Sigmoid colon (tissue), 7 donors: Measurements from ENCODE around the gene LARP1. TPM values are rescaled to one million over a fixed set of nuclear protein-coding genes. Genes with fewer than 3 reads are reported as not detected.
A peak's percentile ranks its signal among the peaks of the same experiment; 100 is the strongest.
"Not testable (repeated sequence)": the region's sequence is repeated elsewhere in the genome, so short reads cannot be mapped to it uniquely, and the experiment has no call there.

Experiments
- DNase-seq: peaks from one replicate; pipeline ENCODE4 v3.0.0-alpha.2; 2019
- H3K27ac ChIP-seq, 4 donors: fragments of 200-600 bp; sonication (generic); one replicate each; pipeline ENCODE4 v1.5.1; 2016 to 2019; ENCODE audit warnings: mild to moderate bottlenecking in 1 of 4
- H3K27me3 ChIP-seq, 3 donors: fragments of 200-600 bp; sonication (generic); one replicate each; pipeline ENCODE4 v1.5.1; 2019; ENCODE audit warnings: mild to moderate bottlenecking in 1 of 3
- H3K36me3 ChIP-seq, 4 donors: fragments of 200-600 bp; sonication (generic); one replicate each; pipeline ENCODE4 v1.5.1; 2016 to 2019
- H3K4me1 ChIP-seq, 4 donors: fragments of 200-600 bp; sonication (generic); one replicate each; pipeline ENCODE4 v1.5.1; 2017 to 2019
- H3K4me3 ChIP-seq, 4 donors: fragments of 200-600 bp; sonication (generic); one replicate each; pipeline ENCODE4 v1.5.1; 2017 to 2019; ENCODE audit warnings: mild to moderate bottlenecking in 2 of 4, moderate library complexity in 1 of 4
- H3K9me3 ChIP-seq, 4 donors: fragments of 200-600 bp in 3 of 4; sonication (generic) in 3 of 4; one replicate each; pipeline versions ENCODE4 v1.5.1 to v1.6.1; 2013 to 2019
- EP300 ChIP-seq, 4 donors: sonication (generic); formaldehyde crosslinking; IDR thresholded peaks; one replicate each; pipeline ENCODE4 v1.6.1; 2017; ENCODE audit warnings: antibody characterized with exemption in 4 of 4
- POLR2A ChIP-seq, 2 donors: fragments of 450-650 bp; IDR thresholded peaks; one replicate each; pipeline ENCODE4 v1.6.1; 2016; ENCODE audit warnings: antibody characterized with exemption in 2 of 2, mild to moderate bottlenecking in 2 of 2, moderate library complexity in 2 of 2
- POLR2AphosphoS5 ChIP-seq, 4 donors: sonication (generic); formaldehyde crosslinking; IDR thresholded peaks; one replicate each; pipeline ENCODE4 v1.6.1; 2017; ENCODE audit warnings: antibody characterized with exemption in 4 of 4
- WGBS, 2 donors: extraction: QIAGEN DNeasy Blood & Tissue Kit; methylation state at CpG; one replicate each; pipeline ENCODE4 v1.1.7; 2013; 5-methylcytosine and 5-hydroxymethylcytosine counted together
- intact Hi-C: fragments of 100-400 bp; cut with DNase I; formaldehyde crosslinking; loops from one replicate; pipeline ENCODE4 v1.15.1; 2023
- polyA plus RNA-seq, 3 donors: library from polyadenylated mRNA; stranded (reverse); fragments of 200-250 nt; gene quantifications; one replicate each; pipeline ENCODE4 v1.2.3, GENCODE V29; 2013
- total RNA-seq, 4 donors: library from RNA; depleted of rRNA; stranded (reverse); fragments of >200 nt; gene quantifications; one replicate each; pipeline ENCODE4 v1.1.0, GENCODE V29; 2016
- TF ChIP-seq, protein P1 (sequence below), 4 experiments: fragments of 450-650 bp in 3 of 4; fragments of 200-600 bp in 1 of 4; IDR thresholded peaks; one replicate each; pipeline ENCODE4 v1.5.1; 2016 to 2019; ENCODE audit warnings: antibody characterized with exemption in 4 of 4, mild to moderate bottlenecking in 3 of 4, moderate library complexity in 2 of 4
- donor health status: healthy with polysubstance abuse.
- donor health status: Bipolar disorder and iron deficiency.
- donor health status: healthy.

The LARP1 gene
- total and polyA plus RNA-seq, 7 donors: 10.2 to 97.8 (median 49.0) TPM

DNA sequence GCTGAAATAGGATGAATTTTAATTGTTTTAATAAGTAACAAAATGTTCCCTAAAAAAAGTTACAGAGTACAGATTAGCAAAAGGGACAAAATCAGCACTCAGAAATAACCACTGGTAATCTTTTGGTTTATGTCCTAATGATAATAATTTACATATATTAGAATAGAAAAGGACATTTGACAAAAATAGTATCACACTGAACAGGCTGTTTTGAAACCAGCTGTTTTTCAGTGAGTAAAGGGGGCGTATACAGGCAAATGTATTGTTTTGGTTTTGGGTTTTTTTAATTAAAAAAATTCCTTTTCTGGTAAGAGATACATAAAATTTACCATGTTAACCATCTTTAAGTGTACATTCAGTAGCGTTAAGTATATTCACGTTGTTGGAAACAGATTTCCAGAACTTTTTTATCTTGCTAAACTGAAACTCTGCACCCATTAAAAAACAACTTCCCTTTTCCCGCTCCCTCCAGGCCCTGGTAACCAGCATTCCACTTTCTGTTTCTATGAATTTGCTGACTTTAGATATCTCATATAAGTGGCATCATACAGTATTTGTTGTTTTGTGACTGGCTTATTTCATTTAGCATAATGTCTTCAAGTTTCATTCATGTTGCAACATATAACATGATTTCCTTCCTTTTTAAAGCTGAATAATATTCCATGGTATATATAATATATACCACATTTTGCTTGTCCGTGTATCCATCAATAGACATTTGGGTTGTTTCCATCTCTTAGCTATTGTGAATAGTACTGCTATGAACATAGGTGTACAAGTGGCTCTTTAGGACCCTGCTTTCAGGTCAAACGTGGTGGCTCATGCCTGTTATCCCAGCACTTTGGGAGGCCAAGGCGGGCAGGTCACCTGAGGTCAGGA, 20.6 kb upstream of the LARP1 start:
- TF ChIP-seq EP300 (IDR thresholded peaks at IDR 0.05): no peak
- 82 to 88% methylated on average over 7 of the region's 7 CpGs for WGBS, 2 donors
- Histone ChIP-seq H3K9me3 (no peaks in the 10 kb centered on the region), H3K4me1 (no peaks in the 10 kb centered on the region), H3K27ac (no peak overlapping the region), H3K36me3 (no peaks in the 10 kb centered on the region), H3K4me3 (no peak overlapping the region), H3K27me3 (no peaks in the 10 kb centered on the region)
- no peak for DNase-seq
- intact Hi-C loops: no loop called here

DNA sequence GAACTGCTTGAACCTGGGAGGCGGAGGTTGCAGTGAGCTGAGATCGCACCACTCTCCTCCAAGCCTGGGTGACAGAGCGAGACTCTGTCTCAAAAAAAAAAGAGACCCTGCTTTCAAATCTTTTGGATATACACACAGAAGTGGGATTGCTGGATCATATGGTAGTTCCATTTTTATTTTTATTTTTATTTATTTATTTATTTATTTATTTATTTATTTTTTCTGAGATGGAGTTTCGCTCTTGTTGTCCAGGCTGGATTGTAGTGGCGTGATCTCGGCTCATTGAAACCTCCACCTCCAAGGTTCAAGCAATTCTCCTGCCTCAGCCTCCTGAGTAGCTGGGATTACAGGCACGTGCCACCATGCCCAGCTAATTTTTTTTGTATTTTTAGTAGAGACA, 19.8 kb upstream of the LARP1 start:
- DNase-seq, H3K4me1 ChIP-seq, H3K27ac ChIP-seq, intact Hi-C loops, H3K36me3 ChIP-seq, H3K27me3 ChIP-seq, H3K9me3 ChIP-seq, H3K4me3 ChIP-seq: not testable (repeated sequence)
- WGBS, 2 donors: 98 to 99% methylated on average over 7 of the region's 7 CpGs

DNA sequence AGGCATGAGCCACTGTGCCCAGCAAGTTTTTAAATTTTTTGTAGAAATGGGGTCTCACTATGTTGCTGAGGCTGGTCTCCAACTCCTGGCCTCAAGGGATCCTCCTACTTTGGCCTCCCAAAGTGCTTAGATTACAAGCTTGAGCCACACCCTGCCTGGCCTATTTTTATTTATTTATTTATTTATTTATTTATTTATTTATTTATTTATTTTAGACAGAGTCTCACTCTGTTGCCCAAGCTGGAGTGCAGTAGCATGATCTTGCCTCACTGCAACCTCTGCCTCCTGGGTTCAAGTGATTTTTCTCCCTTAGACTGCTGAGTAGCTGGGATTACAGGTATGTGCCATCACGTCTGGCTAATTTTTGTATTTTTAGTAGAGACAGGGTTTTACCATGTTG, 18.8 kb upstream of the LARP1 start:
- H3K27ac ChIP-seq, DNase-seq, H3K36me3 ChIP-seq, H3K27me3 ChIP-seq, intact Hi-C loops, H3K4me3 ChIP-seq, H3K9me3 ChIP-seq: not testable (repeated sequence)
- peaks cover 0 to 16% (median 14%) of the 10 kb centered on the region in 4 donors for H3K4me1 ChIP-seq
- WGBS, 2 donors: 96 to 97% methylated on average over 1 of the region's 1 CpG

DNA sequence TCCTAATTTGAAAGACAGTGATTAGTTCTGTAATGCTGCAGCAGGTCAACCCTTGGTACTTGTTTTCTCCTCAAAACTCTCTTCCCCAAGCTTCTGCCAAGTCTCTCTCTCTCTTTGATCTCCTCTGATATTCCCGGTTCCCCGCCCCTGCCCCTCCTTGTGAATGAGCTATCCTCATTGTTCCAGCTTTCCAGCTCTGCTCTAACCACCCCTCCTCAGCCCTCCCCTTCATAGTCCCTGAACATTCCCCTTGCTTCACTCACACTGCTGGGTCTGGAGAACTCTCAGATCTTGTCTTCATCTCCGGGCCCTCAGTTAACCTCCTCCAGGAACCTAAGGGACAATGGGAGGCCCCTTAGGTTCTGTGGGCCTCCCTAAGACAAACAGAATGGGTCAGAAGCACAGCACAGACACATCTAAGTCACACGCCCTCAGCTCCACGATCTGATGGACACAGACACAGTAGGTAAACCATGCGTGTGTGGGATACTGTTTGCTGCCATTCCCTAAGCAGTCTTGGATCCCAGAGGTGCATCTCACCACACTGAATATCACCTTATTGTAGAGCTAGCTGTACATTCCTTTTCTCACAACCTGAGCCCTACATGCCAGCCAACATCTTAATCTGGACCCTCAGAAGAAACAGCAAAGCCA, 17.4 kb upstream of the LARP1 start:
- Histone ChIP-seq H3K36me3 (no peaks in the 10 kb centered on the region), H3K27ac (no peak overlapping the region), H3K9me3 (no peaks in the 10 kb centered on the region), H3K27me3 (no peaks in the 10 kb centered on the region), H3K4me1 (peaks cover 0 to 26% (median 19%) of the 10 kb centered on the region in 4 donors), H3K4me3 (no peak overlapping the region)
- TF ChIP-seq, protein P1, sequence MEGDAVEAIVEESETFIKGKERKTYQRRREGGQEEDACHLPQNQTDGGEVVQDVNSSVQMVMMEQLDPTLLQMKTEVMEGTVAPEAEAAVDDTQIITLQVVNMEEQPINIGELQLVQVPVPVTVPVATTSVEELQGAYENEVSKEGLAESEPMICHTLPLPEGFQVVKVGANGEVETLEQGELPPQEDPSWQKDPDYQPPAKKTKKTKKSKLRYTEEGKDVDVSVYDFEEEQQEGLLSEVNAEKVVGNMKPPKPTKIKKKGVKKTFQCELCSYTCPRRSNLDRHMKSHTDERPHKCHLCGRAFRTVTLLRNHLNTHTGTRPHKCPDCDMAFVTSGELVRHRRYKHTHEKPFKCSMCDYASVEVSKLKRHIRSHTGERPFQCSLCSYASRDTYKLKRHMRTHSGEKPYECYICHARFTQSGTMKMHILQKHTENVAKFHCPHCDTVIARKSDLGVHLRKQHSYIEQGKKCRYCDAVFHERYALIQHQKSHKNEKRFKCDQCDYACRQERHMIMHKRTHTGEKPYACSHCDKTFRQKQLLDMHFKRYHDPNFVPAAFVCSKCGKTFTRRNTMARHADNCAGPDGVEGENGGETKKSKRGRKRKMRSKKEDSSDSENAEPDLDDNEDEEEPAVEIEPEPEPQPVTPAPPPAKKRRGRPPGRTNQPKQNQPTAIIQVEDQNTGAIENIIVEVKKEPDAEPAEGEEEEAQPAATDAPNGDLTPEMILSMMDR (IDR thresholded peaks at IDR 0.05): no peak
- TF ChIP-seq EP300 (IDR thresholded peaks at IDR 0.05) (no peak), POLR2A (IDR thresholded peaks at IDR 0.05) (no peak), POLR2AphosphoS5 (IDR thresholded peaks at IDR 0.05) (no peak)
- WGBS, 2 donors: 50 to 69% methylated on average over 6 of the region's 6 CpGs
- intact Hi-C loops: no loop called here
- DNase-seq: no peak

DNA sequence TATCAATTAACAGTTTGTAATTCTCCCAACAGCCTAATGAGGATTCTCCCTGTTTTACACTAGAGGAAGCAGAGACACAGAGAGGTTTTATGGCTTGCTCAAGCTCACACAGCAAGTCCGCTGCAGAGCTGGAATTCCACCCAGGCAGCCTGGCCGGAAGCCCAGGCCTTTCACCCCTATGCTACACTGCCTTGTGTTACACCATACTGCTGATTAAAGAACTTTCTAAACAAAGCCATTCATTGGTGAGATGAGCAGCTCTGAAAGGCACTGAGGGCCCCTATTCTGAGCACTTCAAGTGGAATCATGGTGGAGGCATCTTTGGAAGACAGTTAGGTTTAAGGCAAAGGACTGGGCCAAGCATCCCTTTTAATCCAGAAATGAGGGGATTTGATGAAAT, 14.7 kb upstream of the LARP1 start:
- TF ChIP-seq EP300 (IDR thresholded peaks at IDR 0.05): no peak
- TF ChIP-seq POLR2A (IDR thresholded peaks at IDR 0.05): no peak
- TF ChIP-seq POLR2AphosphoS5 (IDR thresholded peaks at IDR 0.05): peak in 2 of 4 donors; percentile 40 to 46
- DNase-seq: peak; percentile 88
- 83 to 84% methylated on average over 2 of the region's 2 CpGs for WGBS, 2 donors
- H3K9me3 ChIP-seq: no peaks in the 10 kb centered on the region
- H3K27ac ChIP-seq: peak overlapping the region; percentile 63 to 77 (median 74)
- H3K27me3 ChIP-seq: no peaks in the 10 kb centered on the region
- no peak overlapping the region for H3K4me3 ChIP-seq
- intact Hi-C loops: no loop called here
- H3K36me3 ChIP-seq: no peaks in the 10 kb centered on the region
- peaks cover 0 to 26% (median 19%) of the 10 kb centered on the region in 4 donors for H3K4me1 ChIP-seq

DNA sequence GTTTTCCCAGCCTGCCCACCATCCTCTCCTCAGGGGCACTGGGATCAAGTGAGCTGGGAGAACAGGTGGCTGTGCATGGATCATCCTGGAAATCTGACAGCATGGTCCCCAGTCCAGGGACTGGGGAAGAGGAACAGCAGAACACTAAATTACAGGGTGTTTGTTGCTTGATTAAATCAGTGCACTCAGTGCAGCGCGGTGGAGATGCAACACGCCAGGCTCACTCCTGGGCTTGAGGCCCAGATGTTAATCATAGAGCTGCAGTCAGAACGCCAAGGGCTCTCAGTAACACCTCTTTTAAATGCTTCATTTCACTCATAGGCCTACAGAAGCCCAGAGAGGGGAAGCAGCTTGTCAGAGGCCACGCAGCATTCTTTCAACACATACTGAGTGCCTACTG, 14.2 kb upstream of the LARP1 start:
- Histone ChIP-seq H3K9me3 (no peaks in the 10 kb centered on the region), H3K4me1 (peaks cover 0 to 26% (median 19%) of the 10 kb centered on the region in 4 donors), H3K27me3 (no peaks in the 10 kb centered on the region), H3K4me3 (no peak overlapping the region), H3K36me3 (no peaks in the 10 kb centered on the region), H3K27ac (peak overlapping the region; percentile 63 to 77 (median 74))
- intact Hi-C loops: no loop called here
- 76 to 88% methylated on average over 5 of the region's 5 CpGs for WGBS, 2 donors
- TF ChIP-seq POLR2A (IDR thresholded peaks at IDR 0.05) (no peak), EP300 (IDR thresholded peaks at IDR 0.05) (no peak), POLR2AphosphoS5 (IDR thresholded peaks at IDR 0.05) (peak in 2 of 4 donors; percentile 10 to 15)
- TF ChIP-seq, protein P1 (IDR thresholded peaks at IDR 0.05): no peak
- DNase-seq: peak; percentile 86
